A549 (cell line): ENCODE measurements around the gene CS.

Source experiments
- CEBPB ChIP-seq, 2 experiments: fragments of >200 bp in 1 of 2; sonication (Bioruptor Twin) in 1 of 2; formaldehyde crosslinking in 1 of 2; IDR thresholded peaks; 2 replicates each; pipeline ENCODE4 v1.6.1; 2012 to 2016
- CHD4 ChIP-seq: fragments of 200-600 bp; sonication (generic); IDR thresholded peaks from 2 replicates; pipeline ENCODE4 v1.6.1; 2016; ENCODE audit warnings: antibody characterized with exemption, mild to moderate bottlenecking, borderline replicate concordance
- EP300 ChIP-seq, 2 experiments: fragments of >200 bp; sonication (Bioruptor Twin); formaldehyde crosslinking; IDR thresholded peaks; 2 replicates in 1 of 2; 3 replicates in 1 of 2; pipeline ENCODE4 v1.6.1; 2016 to 2017

DNA sequence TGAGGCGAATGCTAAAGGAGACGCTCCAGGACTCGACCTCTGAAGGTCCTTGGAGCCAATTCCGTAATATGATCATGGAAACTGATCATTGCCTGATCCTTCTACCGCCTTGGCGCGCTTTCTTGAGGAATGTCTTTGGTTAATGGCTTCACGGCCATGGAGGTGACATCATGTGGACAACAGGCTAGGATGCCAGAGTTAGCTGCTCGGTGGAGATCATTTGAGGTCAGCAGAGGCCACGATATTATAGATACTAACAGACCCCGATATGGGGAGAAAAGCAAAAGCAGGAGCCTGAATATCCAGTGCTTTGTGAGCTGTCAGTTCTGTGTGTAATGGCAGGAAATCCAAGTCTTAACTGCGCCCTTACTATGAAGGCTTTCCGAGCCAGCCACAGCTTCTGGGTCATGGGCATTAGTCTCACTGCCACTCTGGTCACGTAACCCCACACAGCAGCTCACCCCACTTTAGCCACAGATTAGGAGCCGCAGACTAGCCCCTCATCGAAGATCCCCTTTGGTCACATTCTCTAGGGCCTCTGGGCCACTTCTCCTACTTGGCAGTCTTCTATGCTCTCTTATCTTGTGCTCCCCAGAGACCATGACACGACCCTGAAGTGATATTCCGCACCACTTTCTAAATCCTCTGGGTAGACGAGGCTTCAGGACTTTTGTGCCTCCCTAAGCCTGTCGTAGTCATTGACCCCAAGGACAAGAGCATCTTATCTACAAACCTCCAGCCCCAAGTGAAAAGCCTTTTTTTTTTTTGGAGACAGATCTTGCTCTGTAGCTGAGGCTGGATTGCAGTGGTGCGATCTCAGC is 724 bp upstream of the CS start:
- TF ChIP-seq CEBPB (IDR thresholded peaks at IDR 0.05) (no peak), CHD4 (no peak), EP300 (IDR thresholded peaks at IDR 0.05) (no peak)
